BE2C (cell line): ENCODE results near the gene AUNIP.

Source experiments
- DNase-seq: peaks from one replicate; pipeline ENCODE4 v3.0.0-alpha.2; 2020
- H3K27me3 ChIP-seq: fragments of 250-450 bp; sonication (Bioruptor Pico); 2 replicates; pipeline ENCODE4 v1.5.1; 2020; ENCODE audit warnings: mild to moderate bottlenecking
- H3K36me3 ChIP-seq: fragments of 250-450 bp; sonication (Bioruptor Pico); 2 replicates; pipeline ENCODE4 v1.5.1; 2020; ENCODE audit warnings: mild to moderate bottlenecking
- H3K4me1 ChIP-seq: fragments of 250-450 bp; sonication (Bioruptor Pico); 2 replicates; pipeline ENCODE4 v1.5.1; 2020
- H3K4me3 ChIP-seq: 2 replicates; pipeline ENCODE4 v1.5.1; 2011; ENCODE audit warnings: low read depth, low read length
- H3K9me3 ChIP-seq: fragments of 250-450 bp; sonication (Bioruptor Pico); 2 replicates; pipeline ENCODE4 v1.5.1; 2020
- CTCF ChIP-seq: IDR thresholded peaks from 2 replicates; pipeline ENCODE4 v1.5.1; 2012; ENCODE audit warnings: mild to moderate bottlenecking, low read depth, low read length

The AUNIP gene

GRCh38 chr1:25800703-25801377, 58.4 kb downstream of the AUNIP start:
- Histone ChIP-seq H3K27me3 (no peaks in the 10 kb centered on the region), H3K4me3 (peak overlapping the region; percentile 42), H3K4me1 (peaks cover 5% of the 10 kb centered on the region), H3K9me3 (no peaks in the 10 kb centered on the region), H3K36me3 (no peaks in the 10 kb centered on the region)
- DNase-seq, result no peak
- TF ChIP-seq CTCF, result no peak

DNA sequence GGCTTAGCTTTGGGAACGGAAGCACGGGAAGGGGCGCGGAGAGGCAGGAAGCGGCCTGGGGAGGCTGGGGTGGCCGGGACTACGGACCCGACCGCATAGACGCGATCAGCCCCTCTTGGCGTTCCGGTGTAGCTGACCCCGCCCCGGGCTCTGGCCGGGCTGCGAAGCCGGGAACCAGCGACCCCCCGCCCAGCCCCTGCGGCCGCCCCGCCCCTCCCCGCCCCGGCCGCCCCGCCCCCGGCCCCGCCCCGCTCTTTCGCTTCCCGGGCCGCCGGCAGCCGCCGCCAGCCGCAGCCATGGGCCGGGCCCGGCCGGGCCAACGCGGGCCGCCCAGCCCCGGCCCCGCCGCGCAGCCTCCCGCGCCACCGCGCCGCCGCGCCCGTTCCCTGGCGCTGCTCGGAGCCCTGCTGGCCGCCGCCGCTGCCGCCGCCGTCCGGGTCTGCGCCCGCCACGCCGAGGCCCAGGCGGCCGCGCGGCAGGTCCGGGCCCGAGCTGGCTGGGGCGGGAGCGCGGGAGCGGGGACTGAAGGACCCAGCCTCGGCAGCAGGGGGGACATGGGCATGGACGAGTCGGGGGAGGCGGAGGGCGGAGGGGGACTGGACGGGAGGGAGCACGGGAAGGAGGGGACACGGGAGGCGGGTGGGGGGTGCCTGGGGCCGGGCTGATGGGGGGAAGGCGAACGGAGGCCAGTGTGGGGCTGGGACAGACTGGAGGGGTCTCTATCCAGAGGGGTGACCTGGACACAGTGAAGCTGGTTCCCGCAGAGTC, 59.1 kb downstream of the AUNIP start, which contains the start of gene SELENON:
SELENON (plus strand) TSS at position 259 of the 768 bp plus-strand sequence; CDS start at position 297, 38 bp downstream.
- H3K9me3 ChIP-seq, result no peaks in the 10 kb centered on the region
- no peak for TF ChIP-seq CTCF
- no peaks in the 10 kb centered on the region for H3K27me3 ChIP-seq
- H3K4me3 ChIP-seq, result peak within 1 kb of the TSS; percentile 46
- DNase-seq, result peak; percentile 59
- peaks cover 5% of the 10 kb centered on the region for H3K4me1 ChIP-seq
- no peaks in the 10 kb centered on the region for H3K36me3 ChIP-seq

DNA sequence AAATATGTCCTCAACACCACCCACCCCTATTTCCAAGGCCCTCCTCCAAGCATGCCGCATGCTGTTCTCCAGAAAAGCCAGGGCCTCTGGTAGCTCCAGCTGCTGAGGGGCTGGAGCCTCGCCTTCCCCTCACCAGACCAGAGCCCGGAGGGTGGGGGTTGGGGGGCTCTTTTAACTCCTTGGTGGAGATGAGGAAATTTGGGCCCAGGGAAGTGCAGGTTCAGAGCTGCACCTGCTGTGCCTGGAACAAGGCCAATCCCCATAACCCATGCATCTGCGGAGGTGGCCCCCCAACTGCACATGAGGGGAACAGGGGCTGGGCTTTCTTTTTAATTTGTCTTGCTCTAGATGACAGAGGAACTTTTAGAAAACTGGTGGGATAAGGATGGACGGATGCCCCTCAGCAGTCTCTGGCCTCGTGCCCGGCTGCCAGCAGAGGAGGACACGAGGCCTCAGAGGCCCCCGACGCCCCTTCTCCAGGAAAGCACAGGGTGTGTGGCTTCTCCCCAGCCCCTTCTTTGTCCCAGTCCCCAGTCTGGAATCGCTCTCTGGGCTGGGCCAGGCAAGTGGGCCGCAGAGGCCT, 59.8 kb downstream of the AUNIP start:
- H3K4me1 ChIP-seq, result peaks cover 5% of the 10 kb centered on the region
- no peaks in the 10 kb centered on the region for H3K9me3 ChIP-seq
- peak overlapping the region; percentile 46 for H3K4me3 ChIP-seq
- no peaks in the 10 kb centered on the region for H3K27me3 ChIP-seq
- no peak for DNase-seq
- TF ChIP-seq CTCF, result no peak
- H3K36me3 ChIP-seq, result no peaks in the 10 kb centered on the region

GRCh38 chr1:25798666-25799351, 60.4 kb downstream of the AUNIP start:
- DNase-seq, result no peak
- no peaks in the 10 kb centered on the region for H3K36me3 ChIP-seq
- no peak overlapping the region for H3K4me3 ChIP-seq
- H3K4me1 ChIP-seq, result peaks cover 5% of the 10 kb centered on the region
- no peak for TF ChIP-seq CTCF
- no peaks in the 10 kb centered on the region for H3K9me3 ChIP-seq
- H3K27me3 ChIP-seq, result no peaks in the 10 kb centered on the region

GRCh38 chr1:25797939-25798338, 61.3 kb downstream of the AUNIP start:
- Histone ChIP-seq H3K4me3 (no peak overlapping the region), H3K9me3 (no peaks in the 10 kb centered on the region), H3K4me1 (peaks cover 5% of the 10 kb centered on the region), H3K36me3 (no peaks in the 10 kb centered on the region), H3K27me3 (no peaks in the 10 kb centered on the region)
- peak; percentile 48 for TF ChIP-seq CTCF
- no peak for DNase-seq
